ENCODE measurements around the gene CNPY2.
A peak's percentile ranks its signal among the peaks of the same experiment; 100 is the strongest.
"Not testable (repeated sequence)": the region's sequence is repeated elsewhere in the genome, so short reads cannot be mapped to it uniquely, and the experiment has no call there.

The CNPY2 gene

GRCh38 chr12:56315622-56316473 lies at the start of gene CNPY2:
Gene CNPY2 (minus strand): TSS chr12:56315988. CDS start chr12:56315217, 771 bp downstream.
- peak; percentile 68 to 86 (median 83) for DNase-seq

- no peak for DNase-seq
These were observed 46.6 kb upstream of the CNPY2 start, which contains the start of gene APOF for GRCh38 chr12:56362130-56363059. Gene APOF (minus strand): TSS chr12:56362857. CDS start chr12:56362745, 112 bp downstream.

- DNase-seq = no peak
These were observed 45.8 kb upstream of the CNPY2 start for GRCh38 chr12:56361487-56362129.

- peak; percentile 91 to 98 (median 95) for DNase-seq
These were observed 44.3 kb upstream of the CNPY2 start, which contains the start of gene STAT2 for GRCh38 chr12:56359851-56360767. Gene STAT2 (minus strand): TSS chr12:56360107. CDS start chr12:56356571, 3,536 bp downstream.

GRCh38 chr12:56358836-56359532 lies 43.2 kb upstream of the CNPY2 start:
- no peak for DNase-seq

GRCh38 chr12:56351325-56351724 lies 35.5 kb upstream of the CNPY2 start:
- no peak for DNase-seq

GRCh38 chr12:56350662-56351061 lies 34.9 kb upstream of the CNPY2 start:
- no peak for DNase-seq

GRCh38 chr12:56348776-56349175 lies 33.0 kb upstream of the CNPY2 start:
- no peak for DNase-seq

- not testable (repeated sequence) for DNase-seq
These were observed 31.5 kb upstream of the CNPY2 start for GRCh38 chr12:56347255-56347654.

- no peak for DNase-seq
These were observed 30.9 kb upstream of the CNPY2 start for GRCh38 chr12:56346675-56347074.

- DNase-seq = not testable (repeated sequence)
These were observed 26.5 kb upstream of the CNPY2 start for GRCh38 chr12:56342290-56342689.

- no peak for DNase-seq
These were observed 25.8 kb upstream of the CNPY2 start for GRCh38 chr12:56341616-56342015.

GRCh38 chr12:56339158-56339422 lies 23.3 kb upstream of the CNPY2 start:
- no peak for DNase-seq

GRCh38 chr12:56338308-56339157 lies 22.7 kb upstream of the CNPY2 start, which contains the start of gene IL23A:
Gene IL23A (plus strand): TSS chr12:56338884. CDS start chr12:56339045, 161 bp downstream.
- DNase-seq = peak; percentile 38 to 68 (median 56)

GRCh38 chr12:56337753-56338251 lies 22.0 kb upstream of the CNPY2 start:
- DNase-seq = no peak

GRCh38 chr12:56336361-56337167 lies 20.8 kb upstream of the CNPY2 start:
- no peak for DNase-seq

GRCh38 chr12:56335527-56335926 lies 19.7 kb upstream of the CNPY2 start:
- DNase-seq = not testable (repeated sequence)

- no peak for DNase-seq
These were observed 18.7 kb upstream of the CNPY2 start for GRCh38 chr12:56334490-56334793.
